SHP77 treated with DMSO at 0.1 percent for 48 hours (cell line): ENCODE results near the gene DPP8.
A peak's percentile ranks its signal among the peaks of the same experiment; 100 is the strongest.

Source experiments
- DNase-seq: peaks from one replicate; lab custom pipeline; 2025; lab: John Stamatoyannopoulos, UW

Gene DPP8

GRCh38 chr15:65423976-65424679, 93.4 kb downstream of the DPP8 start:
- no peak for DNase-seq

- DNase-seq: no peak
Observed at GRCh38 chr15:65423150-65423975, 94.1 kb downstream of the DPP8 start.

- no peak for DNase-seq
Observed at GRCh38 chr15:65421360-65422215, 95.9 kb downstream of the DPP8 start.

- no peak for DNase-seq
Observed at GRCh38 chr15:65420975-65421359, 96.5 kb downstream of the DPP8 start.

GRCh38 chr15:65418596-65418995, 98.9 kb downstream of the DPP8 start:
- DNase-seq: no peak

- DNase-seq: no peak
Observed at GRCh38 chr15:65416845-65417416, 100.6 kb downstream of the DPP8 start.

- peak; percentile 77 for DNase-seq
Observed at GRCh38 chr15:65414841-65415621, 102.5 kb downstream of the DPP8 start.

- DNase-seq: no peak
Observed at GRCh38 chr15:65413760-65414144, 103.7 kb downstream of the DPP8 start.

- no peak for DNase-seq
Observed at GRCh38 chr15:65413051-65413759, 104.3 kb downstream of the DPP8 start.

- DNase-seq: no peak
Observed at GRCh38 chr15:65412556-65412955, 104.9 kb downstream of the DPP8 start.

- DNase-seq: no peak
Observed at GRCh38 chr15:65411465-65412071, 105.9 kb downstream of the DPP8 start.

GRCh38 chr15:65410972-65411371, 106.5 kb downstream of the DPP8 start:
- no peak for DNase-seq

- no peak for DNase-seq
Observed at GRCh38 chr15:65410036-65410435, 107.5 kb downstream of the DPP8 start.

GRCh38 chr15:65409036-65409631, 108.4 kb downstream of the DPP8 start:
- no peak for DNase-seq

GRCh38 chr15:65408324-65409035, 109.0 kb downstream of the DPP8 start:
- DNase-seq: no peak

GRCh38 chr15:65406424-65407000, 111.0 kb downstream of the DPP8 start:
- DNase-seq: no peak

GRCh38 chr15:65405791-65406423, 111.6 kb downstream of the DPP8 start:
- no peak for DNase-seq

- DNase-seq: no peak
Observed at GRCh38 chr15:65404186-65404872, 113.2 kb downstream of the DPP8 start.
